OCI-LY1 (cell line): Measurements from ENCODE around the gene TBCA.

ENCODE experiments used
- H2AFZ ChIP-seq: fragments of 200-600 bp; sonication (generic), shearing (Covaris generic); 2 replicates; pipeline ENCODE4 v1.6.0; 2014; ENCODE audit warnings: antibody characterized with exemption, mild to moderate bottlenecking, low read length
- H3F3A ChIP-seq: fragments of 200-600 bp; sonication (generic), shearing (Covaris generic); 2 replicates; pipeline ENCODE4 v1.6.0; 2014; ENCODE audit warnings: mild to moderate bottlenecking, antibody characterized with exemption, low read length, moderate library complexity; ENCODE audit not compliant: insufficient read depth
- H3K27ac ChIP-seq: fragments of 200-600 bp; sonication (generic); 2 replicates; pipeline ENCODE4 v1.5.1; 2014; ENCODE audit warnings: low read length, mixed run types, mild to moderate bottlenecking, low read depth; ENCODE audit not compliant: poor library complexity, severe bottlenecking
- H3K27me3 ChIP-seq: fragments of 200-600 bp; sonication (generic); 2 replicates; pipeline ENCODE4 v1.6.0; 2014; ENCODE audit warnings: antibody characterized with exemption, mild to moderate bottlenecking, low read length, moderate library complexity; ENCODE audit not compliant: insufficient read depth
- H3K36me3 ChIP-seq: fragments of 200-600 bp; sonication (generic); 2 replicates; pipeline ENCODE4 v1.6.1; 2014; ENCODE audit warnings: mild to moderate bottlenecking, antibody characterized with exemption, low read length, moderate library complexity, mixed read lengths; ENCODE audit not compliant: insufficient read depth
- H3K4me1 ChIP-seq: fragments of 200-600 bp; sonication (generic); 2 replicates; pipeline ENCODE4 v1.5.1; 2014; ENCODE audit warnings: mild to moderate bottlenecking, low read length, moderate library complexity; ENCODE audit not compliant: insufficient read depth, severe bottlenecking
- H3K4me2 ChIP-seq: fragments of 200-600 bp; sonication (generic), shearing (Covaris generic); 2 replicates; pipeline ENCODE4 v1.6.1; 2014; ENCODE audit warnings: low read length
- H3K4me3 ChIP-seq: fragments of 200-600 bp; sonication (generic); 2 replicates; pipeline ENCODE4 v1.5.1; 2014; ENCODE audit warnings: low read length, low read depth, mild to moderate bottlenecking, mixed read lengths; ENCODE audit not compliant: poor library complexity, severe bottlenecking
- H3K79me2 ChIP-seq: fragments of 200-600 bp; shearing (Covaris generic); 2 replicates; pipeline ENCODE4 v1.6.1; 2016; ENCODE audit warnings: mixed run types, low read length, mixed read lengths; ENCODE audit not compliant: insufficient read depth
- H3K9ac ChIP-seq: fragments of 200-600 bp; sonication (generic), shearing (Covaris generic); 2 replicates; pipeline ENCODE4 v1.6.1; 2014; ENCODE audit warnings: mild to moderate bottlenecking, low read length, mixed read lengths
- H3K9me2 ChIP-seq: fragments of 200-600 bp; sonication (generic), shearing (Covaris generic); 2 replicates; pipeline ENCODE4 v1.6.1; 2014; ENCODE audit warnings: low read depth, mild to moderate bottlenecking, low read length, mixed read lengths
- H3K9me3 ChIP-seq: fragments of 200-600 bp; shearing (Covaris generic); 2 replicates; pipeline ENCODE4 v1.6.1; 2014; ENCODE audit warnings: low read length, mixed read lengths
- H4K20me1 ChIP-seq: fragments of 200-600 bp; sonication (generic), shearing (Covaris generic); 2 replicates; pipeline ENCODE4 v1.6.0; 2016; ENCODE audit warnings: mild to moderate bottlenecking, low read length; ENCODE audit not compliant: insufficient read depth
- CTCF ChIP-seq: fragments of 200-600 bp; sonication (generic), shearing (Covaris generic); IDR thresholded peaks from 2 replicates; pipeline ENCODE4 v1.5.1; 2017; ENCODE audit warnings: mild to moderate bottlenecking, antibody characterized with exemption, low read length, moderate library complexity, mixed read lengths
- EZH2 ChIP-seq: fragments of 200-600 bp; sonication (generic), shearing (Covaris generic); IDR thresholded peaks from 2 replicates; pipeline ENCODE4 v1.8.0; 2017; ENCODE audit warnings: borderline replicate concordance, mixed run types, mild to moderate bottlenecking, antibody characterized with exemption, low read length, moderate library complexity, mixed read lengths

Gene TBCA

GRCh38 chr5:77642738-77643653, 133.1 kb downstream of the TBCA start:
- no peaks in the 10 kb centered on the region for H3K79me2 ChIP-seq
- H3K36me3 ChIP-seq, result no peaks in the 10 kb centered on the region
- H3F3A ChIP-seq, result no peaks in the 10 kb centered on the region
- no peak overlapping the region for H3K9ac ChIP-seq
- H2AFZ ChIP-seq, result no peak overlapping the region
- no peak overlapping the region for H3K27ac ChIP-seq
- no peak overlapping the region for H3K4me3 ChIP-seq
- H3K9me3 ChIP-seq, result no peaks in the 10 kb centered on the region
- no peaks in the 10 kb centered on the region for H3K27me3 ChIP-seq
- peaks cover 2% of the 10 kb centered on the region for H3K4me1 ChIP-seq
- H3K4me2 ChIP-seq, result no peak overlapping the region
- H3K9me2 ChIP-seq, result no peaks in the 10 kb centered on the region
- TF ChIP-seq EZH2, result no peak
- TF ChIP-seq CTCF, result no peak
- H4K20me1 ChIP-seq, result no peaks in the 10 kb centered on the region

GRCh38 chr5:77641963-77642737, 134.0 kb downstream of the TBCA start:
- no peak overlapping the region for H3K27ac ChIP-seq
- H3K9me3 ChIP-seq, result no peaks in the 10 kb centered on the region
- TF ChIP-seq CTCF (no peak), EZH2 (no peak)
- no peak overlapping the region for H3K9ac ChIP-seq
- no peaks in the 10 kb centered on the region for H3K36me3 ChIP-seq
- H3K9me2 ChIP-seq, result no peaks in the 10 kb centered on the region
- no peak overlapping the region for H3K4me2 ChIP-seq
- no peak overlapping the region for H2AFZ ChIP-seq
- no peak overlapping the region for H3K4me3 ChIP-seq
- H4K20me1 ChIP-seq, result no peaks in the 10 kb centered on the region
- H3F3A ChIP-seq, result no peaks in the 10 kb centered on the region
- H3K79me2 ChIP-seq, result no peaks in the 10 kb centered on the region
- no peaks in the 10 kb centered on the region for H3K27me3 ChIP-seq
- peaks cover 2% of the 10 kb centered on the region for H3K4me1 ChIP-seq

GRCh38 chr5:77641397-77641943, 134.7 kb downstream of the TBCA start:
- Histone ChIP-seq H3K79me2 (no peaks in the 10 kb centered on the region), H3F3A (no peaks in the 10 kb centered on the region), H3K9me2 (no peaks in the 10 kb centered on the region), H3K9ac (no peak overlapping the region), H3K9me3 (no peaks in the 10 kb centered on the region), H4K20me1 (no peaks in the 10 kb centered on the region), H2AFZ (no peak overlapping the region), H3K27me3 (peaks cover under 1% of the 10 kb centered on the region; the same call in 1 of the 2 replicates), H3K4me1 (peaks cover 2% of the 10 kb centered on the region), H3K4me3 (no peak overlapping the region), H3K36me3 (no peaks in the 10 kb centered on the region), H3K27ac (no peak overlapping the region), H3K4me2 (no peak overlapping the region)
- no peak for TF ChIP-seq EZH2
- no peak for TF ChIP-seq CTCF
